Measurements from ENCODE around the gene MAGI1.

DNA sequence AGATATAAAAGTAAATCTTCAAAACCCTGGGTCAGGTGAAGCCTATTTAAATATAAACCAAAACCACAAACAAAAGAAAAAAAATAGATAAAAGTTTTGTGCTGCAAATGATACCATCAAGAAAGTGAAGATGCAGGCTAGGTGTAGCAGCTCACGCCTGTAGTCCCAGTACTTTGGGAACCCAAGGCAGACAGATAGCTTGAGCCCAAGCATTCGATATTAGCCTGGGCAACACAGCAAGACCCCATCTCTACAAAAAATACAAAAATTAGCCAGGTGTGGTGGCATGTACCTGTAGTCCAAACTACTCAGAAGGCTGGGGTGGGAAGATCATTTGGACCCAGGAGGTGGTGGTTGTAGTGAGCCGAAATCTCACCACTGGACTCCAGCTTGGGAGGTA lies 164.8 kb downstream of the MAGI1 start:
- TF ChIP-seq, protein P1, sequence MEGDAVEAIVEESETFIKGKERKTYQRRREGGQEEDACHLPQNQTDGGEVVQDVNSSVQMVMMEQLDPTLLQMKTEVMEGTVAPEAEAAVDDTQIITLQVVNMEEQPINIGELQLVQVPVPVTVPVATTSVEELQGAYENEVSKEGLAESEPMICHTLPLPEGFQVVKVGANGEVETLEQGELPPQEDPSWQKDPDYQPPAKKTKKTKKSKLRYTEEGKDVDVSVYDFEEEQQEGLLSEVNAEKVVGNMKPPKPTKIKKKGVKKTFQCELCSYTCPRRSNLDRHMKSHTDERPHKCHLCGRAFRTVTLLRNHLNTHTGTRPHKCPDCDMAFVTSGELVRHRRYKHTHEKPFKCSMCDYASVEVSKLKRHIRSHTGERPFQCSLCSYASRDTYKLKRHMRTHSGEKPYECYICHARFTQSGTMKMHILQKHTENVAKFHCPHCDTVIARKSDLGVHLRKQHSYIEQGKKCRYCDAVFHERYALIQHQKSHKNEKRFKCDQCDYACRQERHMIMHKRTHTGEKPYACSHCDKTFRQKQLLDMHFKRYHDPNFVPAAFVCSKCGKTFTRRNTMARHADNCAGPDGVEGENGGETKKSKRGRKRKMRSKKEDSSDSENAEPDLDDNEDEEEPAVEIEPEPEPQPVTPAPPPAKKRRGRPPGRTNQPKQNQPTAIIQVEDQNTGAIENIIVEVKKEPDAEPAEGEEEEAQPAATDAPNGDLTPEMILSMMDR (IDR thresholded peaks at IDR 0.05), result no peak
- TF ChIP-seq EZH2 (IDR thresholded peaks at IDR 0.05; ENCODE audit: borderline replicate concordance, insufficient read depth, low read depth, low read length, poor library complexity, severe bottlenecking), result no peak
